Neural cell (in vitro differentiated cells): ENCODE measurements around the gene KRTAP6-2. TPM values are rescaled to one million over a fixed set of nuclear protein-coding genes. Genes with fewer than 3 reads are reported as not detected.

ENCODE experiments used
- H2AFZ ChIP-seq: fragments of 200-600, 300-800 bp; sonication (generic), shearing (Covaris generic); 2 replicates; pipeline ENCODE4 v1.6.0; 2014; ENCODE audit warnings: low read depth, mild to moderate bottlenecking, antibody characterized with exemption, low read length, moderate library complexity
- H3F3A ChIP-seq: fragments of 200-600 bp; shearing (Covaris generic); 2 replicates; pipeline ENCODE4 v1.6.1; 2016; ENCODE audit warnings: mild to moderate bottlenecking, moderate library complexity, mixed read lengths, antibody characterized with exemption, low read length; ENCODE audit not compliant: insufficient read depth, poor library complexity, severe bottlenecking
- H3K27ac ChIP-seq: fragments of 200-600, 300-800 bp; sonication (generic), shearing (Covaris generic); 2 replicates; pipeline ENCODE4 v1.5.1; 2014; ENCODE audit warnings: mild to moderate bottlenecking, low read length, moderate library complexity
- H3K27me3 ChIP-seq: fragments of 300-800, 200-600 bp; sonication (generic), shearing (Covaris generic); 2 replicates; pipeline ENCODE4 v1.6.0; 2014; ENCODE audit warnings: mild to moderate bottlenecking, low read depth, low read length, moderate library complexity; ENCODE audit not compliant: insufficient read depth
- H3K36me3 ChIP-seq: fragments of 300-800, 200-600 bp; sonication (generic), shearing (Covaris generic); 2 replicates; pipeline ENCODE4 v1.5.1; 2014; ENCODE audit warnings: mild to moderate bottlenecking, antibody characterized with exemption, low read length, moderate library complexity; ENCODE audit not compliant: insufficient read depth
- H3K4me2 ChIP-seq: fragments of 300-800, 200-600 bp; sonication (generic), shearing (Covaris generic); 2 replicates; pipeline ENCODE4 v1.6.0; 2014; ENCODE audit warnings: mild to moderate bottlenecking, low read length
- H3K4me3 ChIP-seq: fragments of 300-800, 200-600 bp; sonication (generic), shearing (Covaris generic); 2 replicates; pipeline ENCODE4 v1.5.1; 2014; ENCODE audit warnings: mild to moderate bottlenecking, low read length, moderate library complexity
- H3K79me2 ChIP-seq: fragments of 200-600 bp; shearing (Covaris generic); replicated peaks from 2 replicates; pipeline ENCODE4 v1.6.0; 2014; ENCODE audit warnings: mild to moderate bottlenecking, low read length, moderate library complexity; ENCODE audit not compliant: insufficient read depth
- H3K9ac ChIP-seq: fragments of 300-800, 200-600 bp; sonication (generic), shearing (Covaris generic); 2 replicates; pipeline ENCODE4 v1.6.1; 2016; ENCODE audit warnings: mild to moderate bottlenecking, low read length, mixed read lengths
- H3K9me2 ChIP-seq: fragments of 200-600 bp; shearing (Covaris generic); 2 replicates; pipeline ENCODE4 v1.6.1; 2016; ENCODE audit warnings: mild to moderate bottlenecking, low read length, mixed read lengths; ENCODE audit not compliant: insufficient read depth
- H3K9me3 ChIP-seq: fragments of 200-600, 300-800 bp; sonication (generic), shearing (Covaris generic); 2 replicates; pipeline ENCODE4 v1.6.1; 2016; ENCODE audit warnings: mild to moderate bottlenecking, mixed run types, low read length, moderate library complexity, mixed read lengths
- H4K20me1 ChIP-seq: fragments of 200-600 bp; shearing (Covaris generic); 2 replicates; pipeline ENCODE4 v1.6.1; 2016; ENCODE audit warnings: mild to moderate bottlenecking, mixed run types; ENCODE audit not compliant: insufficient read depth
- CTCF ChIP-seq: fragments of 450-650 bp; IDR thresholded peaks from 2 replicates; pipeline ENCODE4 v1.5.1; 2014; ENCODE audit warnings: antibody characterized with exemption, mild to moderate bottlenecking, moderate library complexity; ENCODE audit not compliant: poor library complexity, severe bottlenecking
- EP300 ChIP-seq: fragments of 450-650 bp; conservative IDR thresholded peaks from 2 replicates; pipeline ENCODE4 v1.6.1; 2014; ENCODE audit warnings: antibody characterized with exemption, mild to moderate bottlenecking, moderate library complexity; ENCODE audit not compliant: poor library complexity, severe bottlenecking
- EZH2 ChIP-seq: fragments of 200-600, 300-800 bp; shearing (Covaris generic), sonication (generic); IDR thresholded peaks from 2 replicates; pipeline ENCODE4 v1.6.1; 2014; ENCODE audit warnings: antibody characterized with exemption, low read length, borderline replicate concordance, mild to moderate bottlenecking; ENCODE audit not compliant: insufficient read depth, poor library complexity, severe bottlenecking
- MXI1 ChIP-seq: fragments of 450-650 bp; conservative IDR thresholded peaks from 2 replicates; pipeline ENCODE4 v1.6.1; 2014; ENCODE audit warnings: antibody characterized with exemption, mild to moderate bottlenecking; ENCODE audit not compliant: poor library complexity, severe bottlenecking
- POLR2AphosphoS5 ChIP-seq: IDR thresholded peaks from 2 replicates; pipeline ENCODE4 v1.6.1; 2012
- RAD21 ChIP-seq: fragments of 450-650 bp; conservative IDR thresholded peaks from 2 replicates; pipeline ENCODE4 v1.6.1; 2014; ENCODE audit warnings: antibody characterized with exemption, mild to moderate bottlenecking, moderate library complexity
- SMC3 ChIP-seq: fragments of 450-650 bp; conservative IDR thresholded peaks from 2 replicates; pipeline ENCODE4 v1.6.1; 2014; ENCODE audit warnings: antibody characterized with exemption, mild to moderate bottlenecking, moderate library complexity; ENCODE audit not compliant: poor library complexity
- TAF1 ChIP-seq: IDR thresholded peaks from 2 replicates; pipeline ENCODE4 v1.6.1; 2012; ENCODE audit warnings: low read depth
- polyA plus RNA-seq: library from polyadenylated mRNA; depleted of rRNA; stranded (reverse); fragments of >200 nt; gene quantifications from 2 replicates; pipeline ENCODE4 v1.2.3, GENCODE V29; 2014
- TF ChIP-seq, protein P1 (sequence below): IDR thresholded peaks from 2 replicates; pipeline ENCODE4 v1.6.1; 2012; ENCODE audit warnings: borderline replicate concordance

KRTAP6-2 gene
- polyA plus RNA-seq, 1 donor from 2014 or later, result not detected

- TF ChIP-seq POLR2AphosphoS5, result peak; percentile 55
- no peak for TF ChIP-seq EZH2
- TF ChIP-seq, protein P1, sequence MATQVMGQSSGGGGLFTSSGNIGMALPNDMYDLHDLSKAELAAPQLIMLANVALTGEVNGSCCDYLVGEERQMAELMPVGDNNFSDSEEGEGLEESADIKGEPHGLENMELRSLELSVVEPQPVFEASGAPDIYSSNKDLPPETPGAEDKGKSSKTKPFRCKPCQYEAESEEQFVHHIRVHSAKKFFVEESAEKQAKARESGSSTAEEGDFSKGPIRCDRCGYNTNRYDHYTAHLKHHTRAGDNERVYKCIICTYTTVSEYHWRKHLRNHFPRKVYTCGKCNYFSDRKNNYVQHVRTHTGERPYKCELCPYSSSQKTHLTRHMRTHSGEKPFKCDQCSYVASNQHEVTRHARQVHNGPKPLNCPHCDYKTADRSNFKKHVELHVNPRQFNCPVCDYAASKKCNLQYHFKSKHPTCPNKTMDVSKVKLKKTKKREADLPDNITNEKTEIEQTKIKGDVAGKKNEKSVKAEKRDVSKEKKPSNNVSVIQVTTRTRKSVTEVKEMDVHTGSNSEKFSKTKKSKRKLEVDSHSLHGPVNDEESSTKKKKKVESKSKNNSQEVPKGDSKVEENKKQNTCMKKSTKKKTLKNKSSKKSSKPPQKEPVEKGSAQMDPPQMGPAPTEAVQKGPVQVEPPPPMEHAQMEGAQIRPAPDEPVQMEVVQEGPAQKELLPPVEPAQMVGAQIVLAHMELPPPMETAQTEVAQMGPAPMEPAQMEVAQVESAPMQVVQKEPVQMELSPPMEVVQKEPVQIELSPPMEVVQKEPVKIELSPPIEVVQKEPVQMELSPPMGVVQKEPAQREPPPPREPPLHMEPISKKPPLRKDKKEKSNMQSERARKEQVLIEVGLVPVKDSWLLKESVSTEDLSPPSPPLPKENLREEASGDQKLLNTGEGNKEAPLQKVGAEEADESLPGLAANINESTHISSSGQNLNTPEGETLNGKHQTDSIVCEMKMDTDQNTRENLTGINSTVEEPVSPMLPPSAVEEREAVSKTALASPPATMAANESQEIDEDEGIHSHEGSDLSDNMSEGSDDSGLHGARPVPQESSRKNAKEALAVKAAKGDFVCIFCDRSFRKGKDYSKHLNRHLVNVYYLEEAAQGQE, result peak; percentile 53
- TF ChIP-seq EP300, result peak; percentile 75
- no peak for TF ChIP-seq SMC3
- H2AFZ ChIP-seq, result no peak within 1 kb of the TSS
- H3K36me3 ChIP-seq, result no peaks in the 10 kb centered on the region
- H3K9ac ChIP-seq, result no peak within 1 kb of the TSS
- H3K4me2 ChIP-seq, result no peak within 1 kb of the TSS
- H3K27ac ChIP-seq, result peak within 1 kb of the TSS; percentile 0
- H3K79me2 ChIP-seq, result no peaks in the 10 kb centered on the region
- no peaks in the 10 kb centered on the region for H3K9me3 ChIP-seq
- no peak within 1 kb of the TSS for H3K4me3 ChIP-seq
- no peaks in the 10 kb centered on the region for H3K9me2 ChIP-seq
- H3F3A ChIP-seq, result no peaks in the 10 kb centered on the region
- no peaks in the 10 kb centered on the region for H3K27me3 ChIP-seq
- H4K20me1 ChIP-seq, result no peaks in the 10 kb centered on the region
Measured at GRCh38 chr21:30561264-30561895, 37.3 kb downstream of the KRTAP6-2 start, which contains the start of gene KRTAP19-7. Gene KRTAP19-7 (minus strand): TSS chr21:30561314. CDS start chr21:30561289, 25 bp downstream.

- no peaks in the 10 kb centered on the region for H3F3A ChIP-seq
- no peaks in the 10 kb centered on the region for H3K9me2 ChIP-seq
- no peak overlapping the region for H3K4me2 ChIP-seq
- H3K4me3 ChIP-seq, result no peak overlapping the region
- no peaks in the 10 kb centered on the region for H4K20me1 ChIP-seq
- TF ChIP-seq RAD21 (no peak), TAF1 (no peak)
- H2AFZ ChIP-seq, result no peak overlapping the region
- no peaks in the 10 kb centered on the region for H3K36me3 ChIP-seq
- H3K9me3 ChIP-seq, result no peaks in the 10 kb centered on the region
- H3K27me3 ChIP-seq, result no peaks in the 10 kb centered on the region
- H3K79me2 ChIP-seq, result no peaks in the 10 kb centered on the region
- no peak overlapping the region for H3K9ac ChIP-seq
- no peak overlapping the region for H3K27ac ChIP-seq
Measured at GRCh38 chr21:30555095-30555494, 43.6 kb downstream of the KRTAP6-2 start.

DNA sequence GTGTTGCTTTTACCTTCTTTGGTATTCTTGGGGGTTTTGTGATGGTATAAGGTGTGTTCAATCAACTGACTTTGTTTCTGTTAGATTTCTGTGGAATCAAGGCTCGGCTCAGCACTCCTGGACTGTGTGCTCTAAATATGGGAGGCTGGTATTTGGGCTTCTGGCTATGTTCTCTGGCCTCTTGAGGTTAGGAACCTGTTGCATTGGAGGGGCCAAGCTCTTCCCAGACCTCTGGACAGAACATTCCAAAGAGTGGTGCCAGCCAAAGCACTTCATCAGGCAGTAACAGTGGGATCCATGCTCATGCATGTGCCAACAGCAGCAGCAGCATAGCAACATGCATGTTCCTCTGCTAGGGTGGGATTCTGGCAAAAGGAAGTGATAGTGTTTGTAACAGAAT is 45.9 kb downstream of the KRTAP6-2 start:
- Histone ChIP-seq H4K20me1 (no peaks in the 10 kb centered on the region), H3K36me3 (no peaks in the 10 kb centered on the region), H3K9me2 (no peaks in the 10 kb centered on the region), H3F3A (no peaks in the 10 kb centered on the region), H3K4me2 (no peak overlapping the region), H3K27me3 (no peaks in the 10 kb centered on the region), H2AFZ (no peak overlapping the region), H3K79me2 (no peaks in the 10 kb centered on the region), H3K4me3 (no peak overlapping the region), H3K9me3 (no peaks in the 10 kb centered on the region), H3K27ac (no peak overlapping the region), H3K9ac (no peak overlapping the region)
- no peak for TF ChIP-seq EZH2
- TF ChIP-seq CTCF, result no peak
- TF ChIP-seq POLR2AphosphoS5, result no peak
- TF ChIP-seq SMC3, result no peak
- TF ChIP-seq, protein P1, result no peak
- no peak for TF ChIP-seq RAD21
- TF ChIP-seq EP300, result no peak
- no peak for TF ChIP-seq TAF1
- no peak for TF ChIP-seq MXI1
